GM18517 (cell line): ENCODE results near the gene EXT2.

Source experiments
- ATAC-seq: cut with Tn5 transposase; IDR thresholded peaks from one replicate; pipeline ENCODE4 v1.9.1; 2021; ENCODE audit warnings: mild to moderate bottlenecking, moderate library complexity; ENCODE audit not compliant: unreplicated experiment

EXT2 gene

DNA sequence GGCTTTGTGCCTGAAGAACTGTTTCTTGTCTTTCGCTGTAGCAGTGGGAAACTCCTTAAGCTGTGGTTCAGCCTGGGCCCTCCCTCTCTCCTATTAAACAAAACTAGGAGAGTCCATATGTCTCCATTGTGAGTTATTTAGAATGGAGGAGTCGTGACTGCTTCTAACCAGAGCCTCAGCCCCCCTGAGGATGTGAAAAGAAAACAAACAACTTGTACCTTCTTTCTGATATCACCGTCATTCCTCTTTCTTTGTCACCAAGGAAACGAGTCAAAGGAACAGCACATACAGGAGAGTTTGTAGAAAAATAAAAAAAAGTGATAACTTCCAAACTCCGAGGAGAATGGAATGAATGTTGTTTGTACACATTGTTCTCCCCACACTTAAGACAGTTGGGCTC is 11.6 kb upstream of the EXT2 start:
- ATAC-seq, result no peak

DNA sequence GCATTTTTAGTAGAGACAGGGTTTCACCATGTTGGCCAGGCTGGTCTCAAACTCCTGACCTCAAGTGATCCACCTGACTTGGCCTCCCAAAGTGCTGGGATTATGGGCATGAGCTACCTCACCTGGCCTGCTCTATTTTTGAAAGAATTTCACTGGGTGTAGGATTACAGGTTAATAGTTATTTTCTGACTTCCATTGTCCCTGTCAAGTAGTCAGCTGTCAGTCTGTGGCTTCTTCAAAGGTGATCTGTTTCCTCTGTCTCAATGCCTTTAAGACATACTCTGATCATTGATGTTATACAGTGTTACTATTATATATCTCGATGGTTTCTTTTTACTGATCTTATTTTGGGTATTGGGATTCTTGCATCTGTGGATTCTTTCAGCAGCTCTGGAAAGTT is 10.1 kb upstream of the EXT2 start:
- ATAC-seq, result no peak

DNA sequence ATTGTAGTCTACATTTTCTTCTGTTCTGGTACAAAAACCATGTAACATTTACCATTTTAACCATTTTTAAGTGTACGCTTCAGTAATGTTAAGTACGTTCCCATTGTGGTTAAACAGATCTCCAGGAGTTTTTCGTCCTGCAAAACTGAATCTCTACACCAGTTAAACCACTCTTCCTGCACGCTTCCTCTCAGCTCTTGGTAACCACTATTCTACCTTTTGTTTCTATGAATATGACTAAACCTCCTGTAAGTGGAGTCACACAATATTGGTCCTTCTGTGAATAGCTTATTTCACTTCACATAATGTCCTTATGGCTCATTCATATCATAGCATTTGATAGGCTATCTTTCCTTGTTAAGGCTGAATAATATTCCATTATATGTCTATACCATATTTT is 7.1 kb upstream of the EXT2 start:
- no peak for ATAC-seq

DNA sequence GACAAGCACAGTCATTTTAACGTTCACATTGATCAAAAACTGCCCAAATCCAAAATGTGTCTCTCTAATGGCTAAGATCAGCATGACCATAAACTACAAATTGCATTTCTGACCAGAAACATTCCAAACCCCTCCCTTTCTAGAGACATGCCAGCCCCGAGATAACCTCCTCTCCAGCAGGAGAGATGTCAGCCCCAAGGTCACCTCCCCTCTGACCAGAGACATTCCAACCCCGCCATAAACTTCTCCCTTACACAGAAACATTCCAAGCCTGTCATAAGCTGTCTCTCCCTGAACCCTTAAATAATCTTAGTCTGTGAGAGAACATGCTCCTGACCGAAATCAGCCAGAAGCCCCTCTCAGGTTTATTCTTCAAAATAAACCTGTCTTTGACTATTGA is 6.6 kb upstream of the EXT2 start:
- no peak for ATAC-seq

DNA sequence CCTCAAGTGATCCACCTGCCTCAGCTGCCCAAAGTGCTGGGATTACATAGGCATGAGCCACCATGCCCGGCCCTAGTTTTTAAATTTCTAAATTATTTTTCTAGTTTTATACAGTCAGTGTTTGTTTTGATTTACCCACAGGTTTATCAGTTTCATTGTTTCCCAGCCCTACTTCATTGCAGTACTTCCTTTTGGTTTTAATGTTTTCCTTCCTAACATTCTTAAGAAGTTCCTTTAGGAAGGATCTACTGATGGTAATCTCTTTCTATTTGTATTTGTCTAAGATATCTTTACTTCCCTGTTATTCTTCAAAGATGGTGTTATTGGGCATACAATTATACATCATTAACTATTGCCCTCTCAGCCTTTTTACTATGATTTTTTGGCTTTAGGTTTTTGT is 4.9 kb upstream of the EXT2 start:
- ATAC-seq, result no peak

DNA sequence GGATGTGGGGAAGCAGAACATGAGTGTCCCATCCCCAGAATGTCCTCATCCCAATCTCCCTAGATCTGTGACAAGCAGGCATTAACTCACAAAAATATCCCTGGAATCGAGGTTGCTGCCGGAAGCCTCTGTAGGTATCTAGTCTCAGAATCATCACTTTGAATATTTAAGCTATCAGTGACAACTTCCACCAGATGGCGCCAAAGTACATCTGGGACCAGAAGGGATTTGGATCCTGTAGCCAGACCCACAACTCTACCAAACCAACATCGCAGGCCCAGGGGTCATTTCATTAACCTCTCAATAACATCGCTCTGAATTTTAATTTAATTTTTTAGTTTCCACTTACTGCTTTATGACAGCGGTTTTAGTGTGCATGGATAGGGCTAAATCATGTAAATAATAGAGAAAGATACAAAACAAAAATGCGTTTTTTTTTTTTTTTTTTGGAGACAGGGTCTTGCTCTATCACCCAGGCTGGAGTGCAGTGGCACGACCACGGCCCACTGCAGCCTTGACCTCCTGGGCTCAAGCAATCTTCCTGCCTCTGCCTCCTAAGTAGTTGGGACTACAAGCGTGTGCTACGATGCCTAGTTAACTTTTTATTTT is 1.1 kb upstream of the EXT2 start:
- peak; percentile 54 for ATAC-seq

DNA sequence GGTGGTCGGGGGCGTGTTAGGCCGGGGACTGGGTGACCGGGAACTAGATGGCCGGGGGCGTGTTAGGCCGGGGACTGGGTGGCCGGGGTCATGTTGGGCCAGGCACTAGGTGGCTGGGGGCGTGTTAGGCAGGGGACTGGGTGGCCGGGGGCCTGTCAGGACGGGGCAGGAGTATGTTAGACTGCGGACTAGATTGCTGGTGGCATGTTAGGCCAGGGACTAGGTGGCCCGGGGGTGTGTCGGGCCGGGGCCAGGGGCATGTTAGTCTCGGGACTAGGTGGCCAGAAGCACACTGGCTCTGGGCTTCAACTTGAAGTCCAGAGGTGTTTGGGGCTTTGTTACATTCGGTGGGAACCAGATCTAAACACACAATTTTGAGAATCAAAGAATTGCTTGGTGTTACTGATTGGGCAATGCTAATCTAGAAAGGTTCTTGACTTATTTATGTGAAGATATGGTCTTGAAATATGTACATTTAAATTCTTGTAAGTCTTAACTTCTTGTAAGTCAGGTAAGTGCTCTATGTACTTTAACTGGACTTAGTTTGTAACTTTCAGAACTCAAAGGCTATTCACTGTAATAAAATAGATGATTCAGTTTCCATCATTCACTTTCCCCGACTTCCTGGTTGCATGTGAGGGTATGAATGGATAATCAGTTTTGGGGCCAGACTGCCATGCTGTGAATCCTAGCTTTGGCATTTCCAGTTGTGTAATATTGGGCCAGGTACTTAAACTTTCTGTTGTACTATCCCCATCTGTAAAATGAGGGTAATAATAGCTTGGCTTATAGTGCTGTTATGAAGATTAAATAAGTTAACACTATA is 1.1 kb downstream of the EXT2 start:
- no peak for ATAC-seq

DNA sequence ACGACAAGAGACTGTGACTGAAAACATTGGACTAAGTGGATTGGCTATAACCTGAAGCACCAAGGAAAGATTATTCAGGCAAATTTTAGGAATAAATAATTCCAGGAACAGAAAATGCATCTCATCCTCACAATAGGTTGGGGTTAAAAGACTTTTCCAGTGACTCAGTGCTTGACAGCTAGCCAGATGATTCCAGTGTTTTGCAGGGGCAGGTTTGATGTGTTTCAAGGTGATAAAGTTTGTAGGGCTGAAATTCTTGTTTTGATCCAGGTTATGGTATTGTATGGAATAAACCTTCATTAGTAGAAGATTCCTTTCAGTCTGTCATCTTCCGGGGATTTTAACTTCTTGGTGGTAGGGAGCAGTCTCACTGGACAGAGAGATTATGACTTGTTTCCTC is 2.3 kb downstream of the EXT2 start:
- no peak for ATAC-seq

DNA sequence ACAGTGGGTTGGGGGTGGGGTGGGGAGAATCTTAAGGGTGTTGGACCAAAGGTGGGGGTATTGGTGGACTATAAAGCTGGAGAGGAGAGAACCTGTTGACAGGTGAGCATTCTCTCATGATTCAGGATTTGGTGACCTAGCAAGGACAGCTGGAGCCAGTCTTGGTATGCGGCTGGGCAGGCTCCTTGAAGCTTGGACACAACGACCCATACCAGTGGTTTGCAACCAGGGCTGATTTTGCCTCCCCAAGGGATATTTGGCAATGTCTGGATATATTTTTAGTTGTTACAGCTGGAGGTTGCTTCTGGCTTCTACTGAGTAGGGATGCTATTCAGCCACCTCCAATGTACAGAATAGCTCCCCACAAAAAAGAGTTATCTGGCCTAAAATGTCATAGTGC is 5.6 kb downstream of the EXT2 start:
- ATAC-seq, result no peak

DNA sequence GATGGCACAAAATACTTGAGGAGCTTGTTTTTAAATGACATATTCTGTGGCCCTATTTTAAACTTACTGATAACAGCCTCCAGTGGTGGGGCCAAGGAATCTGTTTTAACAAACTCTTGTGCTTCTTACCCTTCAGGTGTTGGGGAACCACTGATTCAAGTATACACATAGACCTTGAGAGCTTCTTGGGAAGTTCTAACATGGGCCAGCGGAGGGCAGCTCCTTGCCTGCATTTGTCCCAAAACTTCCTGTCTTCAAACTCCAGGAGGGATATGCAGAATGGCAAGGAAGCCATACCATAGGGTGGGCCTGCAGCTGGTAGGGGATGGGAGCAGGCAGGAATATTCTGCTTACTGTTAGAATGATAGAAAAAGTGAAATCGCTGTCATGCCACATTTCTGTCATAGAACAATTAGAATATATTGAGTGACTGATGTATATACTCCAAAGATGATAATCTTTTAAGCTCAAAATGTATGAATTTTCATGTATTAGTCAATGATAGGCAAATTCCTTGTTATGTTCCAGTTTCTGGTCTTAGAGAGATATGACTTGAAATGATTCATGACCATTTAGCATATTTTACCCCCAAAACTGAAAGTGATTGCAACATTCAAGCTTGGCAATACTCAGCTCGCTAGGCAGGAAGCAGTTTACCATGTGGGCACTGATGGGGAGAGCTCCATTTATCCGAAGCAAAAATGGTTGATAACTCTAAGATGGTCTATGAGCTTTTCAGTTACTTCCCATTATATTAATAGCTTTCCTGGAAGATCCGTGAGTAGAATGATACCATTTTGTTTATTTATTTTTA is 9.2 kb downstream of the EXT2 start:
- no peak for ATAC-seq

DNA sequence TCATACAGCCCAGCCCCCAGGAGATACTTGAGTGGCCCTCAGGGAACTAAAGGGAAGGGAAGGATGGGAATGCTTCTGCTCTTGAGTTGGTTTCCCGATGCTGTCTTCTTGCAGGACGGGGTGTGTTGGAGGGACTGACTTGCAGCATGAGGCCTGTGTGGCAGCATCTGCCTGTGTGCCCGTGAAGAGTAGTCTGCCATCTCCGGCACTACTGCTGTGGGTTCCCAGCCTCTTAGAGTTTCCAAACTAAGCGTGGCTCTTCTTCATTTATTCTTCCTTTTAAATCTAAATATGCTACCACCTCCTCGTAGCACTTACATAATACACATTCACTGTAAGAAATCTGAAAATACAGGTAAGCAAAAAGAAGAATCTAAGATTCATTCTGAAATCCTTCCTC is 12.8 kb downstream of the EXT2 start:
- ATAC-seq, result no peak

DNA sequence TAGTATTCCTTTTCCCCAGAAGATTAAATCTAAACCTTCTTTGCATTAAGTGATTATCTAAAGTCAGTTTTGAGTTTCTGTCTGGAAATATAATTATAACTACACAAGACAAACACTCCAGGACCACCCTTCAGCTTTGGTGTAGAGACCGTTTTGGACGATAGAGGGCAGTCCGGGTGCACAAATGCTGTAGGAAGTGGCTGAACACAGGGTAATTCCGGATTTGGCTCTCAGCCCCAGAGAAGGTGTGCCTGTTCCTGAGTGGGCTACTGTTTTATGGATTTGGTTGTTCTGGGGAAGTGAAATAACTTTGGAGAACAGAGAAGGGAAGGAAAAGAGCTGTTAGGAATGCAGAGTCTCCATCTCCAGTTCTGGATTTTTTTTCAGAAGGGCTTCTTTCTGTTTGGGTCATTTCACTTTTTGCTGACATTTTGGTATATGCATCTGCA is 14.8 kb downstream of the EXT2 start:
- peak; percentile 95 for ATAC-seq

DNA sequence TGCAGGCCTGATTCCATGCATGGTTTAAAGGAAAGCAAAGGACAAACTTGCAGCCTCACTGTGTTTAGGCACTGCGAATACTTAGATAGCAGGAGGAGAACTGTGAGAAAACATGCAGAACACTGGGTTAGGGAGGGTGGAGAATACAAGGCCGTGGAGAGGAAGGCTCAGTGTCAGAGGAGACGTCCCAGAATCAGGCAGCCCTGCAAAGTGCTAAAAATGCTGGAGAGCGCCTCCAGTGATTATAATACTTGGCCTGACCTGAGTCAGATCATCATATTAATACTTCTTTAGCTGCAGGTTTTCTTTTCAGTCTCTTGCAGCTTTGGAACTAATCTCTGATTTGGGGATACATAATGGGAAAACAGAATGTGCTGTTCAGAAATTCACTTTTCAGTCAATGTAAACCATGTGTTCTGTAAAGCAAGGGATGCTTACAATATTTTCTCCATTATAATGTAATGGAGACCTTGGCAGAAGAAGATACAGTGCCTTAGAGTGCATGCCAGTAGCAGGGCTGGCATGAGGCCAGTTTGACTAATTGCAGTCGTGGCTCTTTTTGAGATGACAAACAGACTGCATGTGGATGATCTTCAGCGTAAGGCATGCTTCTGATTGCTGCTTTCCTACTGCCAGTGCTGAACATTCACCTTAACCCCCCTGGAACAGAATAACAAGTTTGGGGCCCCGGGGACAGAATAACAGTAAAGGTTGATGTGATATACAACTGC is 16.8 kb downstream of the EXT2 start:
- no peak for ATAC-seq

DNA sequence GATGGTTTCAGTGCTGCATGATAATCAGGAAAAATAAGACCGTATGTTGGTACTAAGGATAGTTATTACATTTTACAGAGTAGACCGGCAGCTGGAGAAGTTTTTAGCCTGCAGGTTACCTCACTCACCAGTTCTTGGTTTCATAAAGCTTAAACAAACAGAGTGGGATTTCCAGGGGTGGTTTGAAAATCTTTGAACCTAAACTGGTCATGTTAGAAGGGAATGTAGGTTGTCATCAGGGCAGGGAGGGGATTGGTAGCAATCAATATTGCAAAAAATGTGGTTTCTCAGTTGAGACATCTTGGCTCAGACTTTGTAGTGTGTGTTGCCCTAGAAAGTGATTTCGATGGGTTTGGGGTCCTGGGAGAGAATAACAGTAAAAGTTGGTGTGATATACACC is 17.5 kb downstream of the EXT2 start:
- no peak for ATAC-seq

DNA sequence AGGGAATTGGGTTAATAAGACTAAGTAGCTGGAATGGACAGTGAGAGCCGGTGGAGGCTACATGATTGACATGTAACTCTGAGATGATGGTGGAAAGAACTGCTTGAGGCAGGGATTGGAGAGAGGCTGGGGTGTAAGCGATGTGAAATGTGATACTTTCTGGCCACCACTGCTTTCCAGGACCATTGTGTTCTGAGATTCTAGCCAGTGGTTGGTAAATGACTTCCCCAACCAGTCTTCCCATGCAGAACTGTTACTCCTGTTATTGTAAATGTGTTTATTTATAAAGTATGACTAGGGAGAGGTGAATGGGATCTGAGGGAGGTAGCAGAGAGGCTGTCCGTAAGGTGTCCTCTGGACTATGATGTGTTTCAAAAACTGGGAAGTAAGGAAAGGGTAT is 18.1 kb downstream of the EXT2 start:
- no peak for ATAC-seq

DNA sequence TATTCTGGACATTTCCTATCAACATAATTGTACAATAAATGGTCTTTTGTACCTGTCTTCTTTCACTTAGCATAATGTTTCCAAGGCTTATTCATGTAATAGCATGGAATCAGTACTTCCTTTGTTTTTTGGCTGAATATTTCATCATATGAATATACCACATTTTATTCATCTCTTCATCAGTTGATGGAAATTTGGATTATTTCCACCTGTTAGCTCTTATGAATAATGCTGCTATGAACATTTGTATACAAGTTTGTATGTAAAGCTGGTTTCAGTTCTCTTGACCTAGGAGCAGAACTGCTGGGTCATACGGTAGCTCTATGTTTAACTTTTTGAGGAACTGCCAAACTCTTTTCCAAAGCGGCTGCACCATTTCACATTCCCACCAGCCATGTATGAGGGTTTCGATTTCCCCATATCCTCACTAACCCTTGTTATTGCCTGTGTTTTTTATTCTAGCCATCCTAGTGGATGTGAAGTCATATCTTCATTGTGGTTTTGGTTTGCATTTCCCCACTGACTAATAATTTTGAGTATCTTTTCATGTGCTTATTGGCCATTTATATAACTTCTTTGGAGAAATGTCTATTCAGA is 20.9 kb downstream of the EXT2 start:
- ATAC-seq, result no peak

DNA sequence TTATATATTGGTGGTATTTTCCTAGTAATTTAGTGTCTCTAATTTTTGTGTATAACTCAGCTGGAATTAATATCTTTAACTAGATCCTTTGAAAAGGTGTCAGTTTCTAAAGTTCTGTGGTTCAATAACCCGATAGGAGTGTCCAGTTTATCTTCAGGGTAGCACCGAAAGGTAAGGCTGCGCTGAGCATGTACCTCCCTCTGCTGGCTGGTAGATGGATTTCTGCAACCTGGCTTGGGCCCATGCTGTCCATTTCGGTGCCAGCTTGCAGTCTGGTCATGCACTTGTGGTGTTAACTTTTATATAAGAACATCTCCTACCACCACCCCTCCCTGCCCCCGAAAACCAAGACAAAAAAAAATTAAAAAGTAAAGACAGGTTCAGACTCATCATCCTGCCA is 24.7 kb downstream of the EXT2 start:
- ATAC-seq, result no peak

DNA sequence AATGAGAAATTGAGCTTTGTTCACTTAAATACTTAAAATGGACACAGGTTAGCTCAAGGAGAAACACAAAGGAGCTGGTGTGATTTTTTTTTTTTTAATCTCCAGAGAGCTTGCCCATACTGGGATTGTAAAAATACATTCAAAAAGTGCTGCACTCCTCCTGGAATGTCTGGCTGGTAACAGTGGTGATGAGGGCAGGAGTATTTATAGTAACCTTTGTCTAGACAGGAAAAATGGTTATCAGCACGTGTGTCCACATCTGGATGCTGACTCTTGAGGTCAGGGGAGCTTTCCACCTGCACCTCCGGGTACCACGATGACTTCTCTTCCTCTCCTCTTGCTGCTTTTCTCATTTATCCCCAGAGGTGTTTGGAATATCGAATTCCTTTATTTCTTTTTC is 30.1 kb downstream of the EXT2 start:
- ATAC-seq, result no peak

DNA sequence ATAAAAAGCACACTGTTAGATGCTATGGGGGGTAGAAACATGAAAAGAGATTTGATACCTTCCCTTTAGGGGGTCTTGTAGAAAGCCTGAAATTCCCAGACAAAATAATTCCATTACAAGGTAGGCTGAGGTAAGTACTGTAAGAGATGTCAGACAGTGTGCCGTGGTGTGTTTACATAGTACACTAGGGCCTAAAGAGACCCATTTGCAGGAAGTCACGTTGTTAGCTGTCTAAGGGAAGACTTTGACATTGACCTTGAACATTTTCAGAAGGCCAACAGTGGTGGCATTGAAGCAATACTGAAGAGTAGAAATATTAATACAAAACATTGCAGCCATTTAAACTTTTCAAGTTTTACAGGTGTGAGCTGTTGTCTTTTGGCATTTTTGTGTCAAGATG is 30.8 kb downstream of the EXT2 start:
- no peak for ATAC-seq

DNA sequence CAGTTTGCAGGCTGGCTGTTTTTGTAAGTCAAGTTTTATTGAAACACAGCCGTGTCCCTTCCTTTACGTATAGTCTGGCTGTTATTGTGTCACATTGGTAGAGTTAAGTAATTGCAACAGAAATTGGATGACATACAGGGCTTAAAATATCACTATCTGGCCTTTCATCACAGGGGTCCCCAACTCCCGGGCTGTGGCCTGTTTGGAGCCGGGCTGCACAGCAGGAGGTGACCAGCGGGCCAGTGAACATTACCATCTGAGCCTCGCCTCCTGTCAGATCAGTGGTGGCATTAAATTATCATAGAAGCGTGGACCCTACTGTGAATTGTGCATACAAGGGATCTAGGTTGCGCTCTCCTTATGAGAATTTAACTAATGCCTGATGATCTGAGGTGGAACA is 31.7 kb downstream of the EXT2 start:
- ATAC-seq, result no peak

DNA sequence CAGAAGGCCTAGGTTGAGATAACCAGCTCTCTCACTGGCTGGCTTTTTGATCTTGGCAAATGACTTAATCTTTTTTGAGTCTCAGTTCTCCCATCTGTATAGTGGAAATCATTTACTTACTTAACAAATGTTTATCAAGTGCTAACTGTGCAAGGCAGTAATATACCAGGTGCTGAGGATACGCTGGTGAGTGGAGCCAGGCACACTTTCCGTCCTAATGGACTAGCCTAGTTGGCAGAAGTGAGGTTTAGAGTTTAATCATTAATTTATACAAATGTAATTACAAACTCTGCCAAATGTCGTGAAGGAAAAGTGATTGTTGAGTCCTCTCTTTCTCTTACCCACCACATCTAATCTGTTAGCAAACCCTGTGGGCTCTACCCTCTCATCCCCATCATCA is 33.3 kb downstream of the EXT2 start:
- no peak for ATAC-seq
